GM18498 (cell line): ENCODE measurements around the gene TAOK2.
"Not testable (repeated sequence)": the region's sequence is repeated elsewhere in the genome, so short reads cannot be mapped to it uniquely, and the experiment has no call there.

ENCODE experiments used
- ATAC-seq: cut with Tn5 transposase; IDR thresholded peaks from one replicate; pipeline ENCODE4 v1.9.1; 2021; ENCODE audit warnings: mild to moderate bottlenecking, moderate library complexity; ENCODE audit not compliant: unreplicated experiment

The TAOK2 gene

GRCh38 chr16:30016555-30017276 lies 43.0 kb downstream of the TAOK2 start:
- ATAC-seq = no peak

- no peak for ATAC-seq
Observed at GRCh38 chr16:30017277-30017656, 43.6 kb downstream of the TAOK2 start.

- not testable (repeated sequence) for ATAC-seq
Observed at GRCh38 chr16:30017937-30018336, 44.3 kb downstream of the TAOK2 start.

GRCh38 chr16:30018731-30019158 lies 45.1 kb downstream of the TAOK2 start:
- ATAC-seq = no peak

- ATAC-seq = no peak
Observed at GRCh38 chr16:30022887-30023286, 49.2 kb downstream of the TAOK2 start, which contains the start of gene C16orf92. C16orf92 (plus strand) TSS chr16:30023198; CDS start chr16:30023341, 143 bp downstream.

GRCh38 chr16:30023586-30023985 lies 49.9 kb downstream of the TAOK2 start:
- ATAC-seq = no peak

GRCh38 chr16:30024451-30024850 lies 50.8 kb downstream of the TAOK2 start:
- no peak for ATAC-seq

GRCh38 chr16:30025156-30025555 lies 51.5 kb downstream of the TAOK2 start:
- ATAC-seq = no peak

- ATAC-seq = no peak
Observed at GRCh38 chr16:30025574-30025973, 51.9 kb downstream of the TAOK2 start.

GRCh38 chr16:30026449-30026848 lies 52.8 kb downstream of the TAOK2 start:
- no peak for ATAC-seq

- no peak for ATAC-seq
Observed at GRCh38 chr16:30027588-30028437, 54.1 kb downstream of the TAOK2 start.

- no peak for ATAC-seq
Observed at GRCh38 chr16:30028438-30029076, 54.9 kb downstream of the TAOK2 start.

- no peak for ATAC-seq
Observed at GRCh38 chr16:30030011-30030685, 56.5 kb downstream of the TAOK2 start.

- ATAC-seq = no peak
Observed at GRCh38 chr16:30030841-30031413, 57.3 kb downstream of the TAOK2 start, which contains the start of gene TLCD3B. TLCD3B (minus strand) TSS chr16:30031271; CDS start chr16:30030527, 744 bp downstream.

GRCh38 chr16:30031477-30031918 lies 57.8 kb downstream of the TAOK2 start:
- ATAC-seq = no peak

- ATAC-seq = no peak
Observed at GRCh38 chr16:30032083-30032819, 58.6 kb downstream of the TAOK2 start.

GRCh38 chr16:30033270-30033669 lies 59.6 kb downstream of the TAOK2 start:
- no peak for ATAC-seq

GRCh38 chr16:30040221-30040620 lies 66.6 kb downstream of the TAOK2 start:
- ATAC-seq = no peak

GRCh38 chr16:30040690-30041089 lies 67.0 kb downstream of the TAOK2 start:
- ATAC-seq = not testable (repeated sequence)

GRCh38 chr16:30041841-30042240 lies 68.2 kb downstream of the TAOK2 start:
- no peak for ATAC-seq
